Activated CD4-positive, CD25-positive, alpha-beta regulatory T cell (primary cell): ENCODE data around the gene TMED7.

Experiments
- DNase-seq, 4 experiments: peaks; one replicate each; lab custom pipeline; 2025; lab: John Stamatoyannopoulos, UW

The TMED7 gene

DNA sequence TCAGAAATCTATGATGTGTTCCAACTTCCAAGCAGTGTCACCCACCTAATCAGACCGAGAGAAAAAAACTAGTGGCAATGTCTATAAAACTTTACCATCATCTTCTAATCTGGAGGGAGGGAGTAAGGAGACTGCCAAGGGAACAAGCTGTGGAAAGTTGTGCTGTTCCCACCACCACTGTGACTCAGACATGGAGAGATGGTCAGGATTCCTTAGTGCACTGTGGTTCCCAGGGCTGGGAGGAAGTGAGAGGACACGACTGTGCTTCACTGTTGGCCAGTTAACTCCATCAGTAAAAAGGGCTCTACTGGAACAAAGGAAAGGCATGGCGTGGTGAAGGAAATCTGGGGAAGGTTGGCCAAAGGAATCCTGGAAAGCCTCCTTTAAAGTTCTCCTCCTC, 42.4 kb downstream of the TMED7 start:
- DNase-seq: no peak

DNA sequence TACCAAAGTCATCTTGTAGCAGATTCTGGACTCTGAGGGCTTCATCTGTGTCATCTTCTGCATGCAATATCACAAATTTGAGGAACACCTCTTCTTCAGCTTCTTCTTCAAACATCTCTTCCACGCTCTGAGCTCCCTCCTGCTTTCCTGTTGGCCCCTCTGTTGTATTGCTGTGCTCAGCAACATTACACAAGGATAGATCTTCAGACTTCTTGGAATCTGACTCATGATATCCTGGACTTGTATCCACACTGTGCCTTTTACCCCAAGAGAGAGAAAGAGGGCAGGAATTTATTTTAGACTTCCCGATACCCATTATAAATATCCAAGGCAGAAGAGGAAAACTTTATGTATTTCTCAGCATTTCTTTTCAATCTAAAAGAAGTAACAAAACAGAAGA, 44.9 kb downstream of the TMED7 start:
- DNase-seq: no peak

DNA sequence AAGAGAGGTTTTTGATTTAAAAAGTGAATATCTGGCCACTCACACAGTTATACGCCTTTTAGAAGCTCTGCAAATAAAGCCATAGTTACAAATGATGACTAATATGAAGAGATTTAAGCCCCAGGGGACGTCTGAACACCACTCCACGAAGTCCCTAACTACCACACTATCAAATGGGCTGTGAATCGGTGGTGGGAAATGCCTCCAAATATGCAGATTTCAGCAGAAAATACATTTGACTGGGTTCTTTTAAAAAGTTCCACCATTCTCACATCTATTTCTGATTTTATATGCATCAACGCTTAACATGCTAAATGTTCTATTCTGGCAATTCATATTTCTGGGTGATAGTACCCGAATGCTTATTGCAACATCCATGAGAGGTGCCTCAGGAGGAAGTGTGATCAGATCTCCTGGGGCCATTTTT, 46.1 kb downstream of the TMED7 start:
- DNase-seq: no peak

DNA sequence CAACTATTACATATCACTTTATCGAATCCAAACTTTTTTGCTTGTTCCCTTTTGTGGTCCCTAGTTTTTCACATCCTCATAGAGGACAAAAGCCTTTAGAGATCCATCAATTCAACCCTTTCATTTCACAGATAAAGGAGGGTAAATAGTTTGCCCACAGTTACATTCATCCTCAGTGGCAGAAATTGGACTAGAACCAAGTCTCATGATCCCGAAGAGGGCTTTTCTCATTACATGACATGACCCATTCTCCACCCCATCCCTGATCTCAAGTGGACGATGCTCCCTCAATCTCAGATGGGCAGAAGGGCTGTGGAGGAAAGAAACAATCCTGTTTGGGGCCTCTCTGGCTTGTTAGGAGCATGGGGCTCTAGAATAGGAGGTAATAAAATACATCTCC, 46.6 kb downstream of the TMED7 start:
- DNase-seq: no peak

DNA sequence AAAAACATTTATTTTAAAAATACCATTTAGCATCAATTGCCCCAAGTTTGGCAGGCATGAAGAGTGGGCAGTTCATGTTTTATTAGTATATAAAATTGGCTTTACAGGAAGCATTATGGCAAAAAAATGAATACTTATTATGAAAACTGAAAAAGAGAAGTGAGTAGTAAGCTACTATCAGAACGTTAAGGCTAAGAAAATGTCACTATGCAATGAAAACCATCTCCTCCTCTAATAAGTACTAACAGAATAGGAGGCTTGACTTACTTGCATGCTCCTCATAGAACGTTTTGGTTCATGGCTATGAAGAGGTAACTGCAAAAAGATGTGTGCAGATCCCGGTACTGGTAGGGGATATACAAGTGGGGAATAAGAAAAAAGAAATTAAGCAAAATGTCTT, 47.2 kb downstream of the TMED7 start:
- DNase-seq: no peak

DNA sequence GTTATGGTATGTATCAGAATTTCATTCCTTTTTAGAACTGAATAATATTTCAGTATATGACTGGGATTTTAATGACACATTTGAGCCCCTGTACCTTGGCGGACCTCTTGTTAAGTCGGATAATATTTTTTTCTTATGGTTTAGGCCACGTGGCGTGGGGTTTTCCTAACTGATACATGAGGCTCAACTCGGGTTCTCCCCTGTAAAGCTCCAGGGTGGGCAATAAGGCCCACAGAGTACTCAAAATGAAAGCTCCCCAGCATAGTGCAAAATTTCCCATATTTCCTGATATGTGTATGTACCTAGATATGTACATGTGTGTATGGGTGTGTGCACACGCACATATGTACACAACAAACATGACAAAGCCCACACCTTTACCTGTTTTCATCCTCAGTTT, 48.1 kb downstream of the TMED7 start:
- no peak for DNase-seq

DNA sequence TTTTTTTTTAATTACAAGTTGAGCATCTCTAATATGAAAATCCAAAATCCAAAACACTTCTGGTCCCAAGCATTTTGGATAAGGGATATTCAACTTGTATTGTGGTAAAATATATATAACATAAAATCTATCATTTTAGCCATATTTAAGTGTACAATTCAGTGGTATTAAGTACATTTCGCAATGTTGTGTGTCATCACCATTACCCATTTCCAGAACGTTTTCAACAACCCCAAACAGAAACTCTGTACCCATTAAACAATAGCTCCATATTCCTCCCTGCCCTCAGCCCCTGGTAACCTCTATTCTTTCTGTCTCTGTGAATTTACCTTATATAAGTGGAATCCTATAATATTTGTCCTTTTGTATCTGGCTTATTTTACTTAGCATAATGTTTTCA, 48.5 kb downstream of the TMED7 start:
- no peak for DNase-seq

DNA sequence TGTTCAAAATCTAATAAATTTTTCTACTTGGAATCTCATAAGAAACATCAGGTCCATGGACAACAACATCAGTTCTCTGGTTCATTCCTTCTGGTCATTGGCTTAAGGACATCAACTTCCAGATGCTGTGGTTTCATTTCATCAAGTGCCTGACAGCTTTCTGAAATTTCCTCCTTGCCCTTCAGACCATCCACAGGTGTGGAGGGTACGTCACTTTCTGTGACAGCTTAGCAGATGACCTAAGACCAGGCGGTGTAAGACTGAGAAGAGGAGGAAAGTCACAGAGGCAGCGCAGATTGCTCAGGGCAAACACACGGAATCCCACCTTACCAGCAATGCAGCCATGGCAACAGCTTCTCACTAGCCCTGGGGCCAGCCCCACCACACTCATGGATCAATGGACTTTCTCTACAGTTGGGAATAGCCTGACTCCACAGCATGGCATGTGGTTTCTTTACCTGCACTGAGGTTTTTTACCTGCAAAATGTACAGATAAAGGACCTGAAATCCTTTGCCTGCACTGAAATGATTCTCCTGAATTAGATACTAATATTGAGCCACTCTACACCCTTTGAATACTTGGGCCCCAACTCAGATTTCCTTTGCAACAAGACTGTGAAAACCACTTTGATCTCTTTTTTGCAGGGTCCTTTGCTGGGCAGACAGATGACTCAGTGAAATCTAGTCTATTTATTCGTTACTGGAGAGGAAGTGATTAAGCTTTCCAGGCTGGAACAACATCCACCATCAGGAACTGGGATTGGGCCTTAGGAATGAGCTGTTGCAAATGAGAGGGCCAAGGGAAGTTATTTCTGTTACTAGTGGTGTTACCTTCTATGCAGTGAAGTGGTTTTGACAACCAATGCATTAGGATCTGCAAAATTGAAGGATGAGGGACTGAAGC, 50.4 kb downstream of the TMED7 start:
- no peak for DNase-seq

DNA sequence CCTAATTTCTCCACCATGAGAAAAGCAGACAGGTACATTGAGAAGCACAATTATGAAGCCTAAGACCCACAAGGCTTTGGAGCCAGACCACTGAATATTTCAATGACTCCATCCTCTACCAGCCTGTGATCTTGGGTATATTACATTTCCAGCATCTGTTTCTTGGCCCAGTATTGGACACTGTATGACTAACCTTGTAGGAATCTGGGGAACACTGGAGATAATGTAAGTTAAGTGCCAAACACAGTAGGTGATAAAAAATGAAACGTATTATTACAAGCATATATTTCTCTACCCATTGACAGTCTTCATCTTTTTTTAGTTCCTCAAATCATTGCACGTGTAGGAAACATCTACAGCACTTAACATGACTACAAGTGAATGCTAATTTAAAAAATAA, 52.7 kb downstream of the TMED7 start:
- DNase-seq: no peak

DNA sequence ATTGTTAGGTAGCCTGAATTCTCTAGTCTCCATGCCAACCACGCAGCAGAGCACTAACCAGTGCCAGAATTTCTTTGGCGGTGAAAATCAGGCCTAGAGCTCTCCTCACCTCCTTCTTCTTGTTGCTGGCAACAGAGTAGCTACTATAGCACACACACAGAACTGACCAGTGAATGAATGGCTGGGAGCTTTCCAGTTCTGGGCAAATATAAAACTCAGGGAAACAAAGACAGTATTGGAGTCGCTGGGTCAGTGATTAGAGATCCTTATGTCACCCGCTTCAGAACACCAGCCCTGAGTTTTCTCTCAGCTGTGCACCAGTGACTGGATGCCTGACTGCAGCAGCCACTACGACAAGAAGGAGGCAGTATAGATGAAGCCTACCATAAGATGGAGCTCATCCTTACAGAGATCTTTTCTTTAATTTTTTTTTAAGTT, 54.4 kb downstream of the TMED7 start:
- DNase-seq: no peak

DNA sequence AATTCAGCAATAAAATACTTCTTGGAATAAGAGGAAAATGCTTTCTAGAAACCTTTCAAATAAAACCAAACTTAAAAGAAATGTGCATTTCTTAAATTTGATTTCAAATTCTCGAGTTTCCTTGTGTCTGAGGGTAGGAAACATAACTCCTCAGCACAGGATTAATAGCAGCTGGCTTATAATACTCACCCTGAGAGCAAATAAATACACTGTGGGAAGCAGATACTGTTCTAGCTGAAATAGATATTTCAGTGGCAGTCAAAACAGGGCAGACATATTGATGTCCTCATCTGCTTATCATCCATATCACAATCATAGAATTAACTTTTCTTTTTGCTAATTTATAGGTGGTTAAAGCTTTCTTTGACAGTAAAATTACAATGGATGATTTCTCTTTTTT, 57.2 kb downstream of the TMED7 start:
- DNase-seq: no peak

DNA sequence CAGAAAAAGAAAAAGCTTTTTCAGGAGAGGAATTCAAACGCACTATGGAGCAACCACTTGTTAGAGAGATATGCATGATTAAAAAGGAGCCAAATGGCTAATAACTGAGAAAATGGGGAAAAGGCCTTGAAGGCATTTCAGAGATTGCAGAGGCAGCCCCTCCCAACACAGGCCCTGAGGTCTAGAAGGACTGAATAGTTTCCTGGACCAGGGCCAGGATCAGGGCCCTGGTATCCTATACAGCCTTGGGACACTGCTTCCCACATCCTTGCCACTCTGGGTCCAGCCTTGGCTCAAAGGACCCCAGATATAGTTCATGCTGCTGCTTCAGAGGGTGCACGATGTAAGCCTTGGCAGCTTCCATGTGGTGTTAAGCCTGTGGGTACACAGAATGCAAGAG, 60.6 kb downstream of the TMED7 start:
- no peak for DNase-seq
